ENCODE measurements around the gene IL18BP. TPM values are rescaled to one million over a fixed set of nuclear protein-coding genes. Genes with fewer than 3 reads are reported as not detected.

The IL18BP gene
- total and polyA plus RNA-seq, 10 of the 15 experiments (the other 5 are each of a cell fraction or from before 2014, with no cell fraction given), result 2.6 to 18.1 (median 10.7) TPM

DNA sequence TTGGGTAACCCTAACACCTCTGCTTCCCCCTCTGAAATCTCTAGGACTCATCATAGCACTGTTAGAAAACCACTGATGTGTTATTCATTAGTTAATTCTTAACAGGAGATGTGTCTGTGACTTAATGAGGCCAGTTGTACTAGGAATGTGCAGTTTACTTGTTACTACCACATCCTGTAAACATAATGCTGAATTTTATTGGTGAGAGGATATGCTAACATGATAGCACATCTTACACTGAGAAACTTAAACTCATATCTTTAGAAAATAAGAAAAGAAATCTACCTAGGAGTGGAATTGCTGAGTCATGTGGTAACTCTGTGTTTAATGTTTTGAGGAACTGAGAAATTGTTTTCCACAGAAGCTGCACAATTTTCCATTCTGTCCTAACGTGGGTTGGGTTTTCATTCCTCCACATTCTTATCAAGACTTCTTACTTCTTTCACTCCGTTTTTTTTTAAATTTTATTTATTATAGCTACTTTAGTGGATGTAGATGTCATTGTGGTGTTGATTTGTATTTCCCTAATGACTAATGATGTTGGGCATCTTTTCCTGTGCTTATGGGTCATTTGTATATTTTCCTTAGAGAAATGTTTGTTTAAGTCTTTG lies 36.2 kb upstream of the IL18BP start (continued):
- TF ChIP-seq GABPA (IDR thresholded peaks at IDR 0.05; ENCODE audit: low read depth), result no peak
- no peak for TF ChIP-seq CBFB (IDR thresholded peaks at IDR 0.05; ENCODE audit: low read depth)
- TF ChIP-seq JUND (IDR thresholded peaks at IDR 0.05; ENCODE audit: low read depth, low read length), result 0 out of 2 replicates have a peak, but pooled peaks have one; percentile 19
- peak; percentile 77 for TF ChIP-seq BMI1 (IDR thresholded peaks at IDR 0.05; ENCODE audit: borderline replicate concordance)
- no peak for TF ChIP-seq YBX1 (IDR thresholded peaks at IDR 0.05)
- no peak for TF ChIP-seq FOS (IDR thresholded peaks at IDR 0.05; ENCODE audit: borderline replicate concordance, extremely low read depth, insufficient read length)
- peak; percentile 58 for TF ChIP-seq RAD51 (IDR thresholded peaks at IDR 0.05)
- no peak for TF ChIP-seq EZH2 (IDR thresholded peaks at IDR 0.05; ENCODE audit: borderline replicate concordance, control insufficient read depth, low read depth, low read length)
- TF ChIP-seq GATAD2B (conservative IDR thresholded peaks at IDR 0.05; ENCODE audit: low read depth), result peak; percentile 84
- TF ChIP-seq CBX5 (IDR thresholded peaks at IDR 0.05; ENCODE audit: low read depth), result no peak
- TF ChIP-seq KLF5 (IDR thresholded peaks at IDR 0.05; ENCODE audit: partially characterized antibody), result no peak
- 0 out of 2 replicates have a peak, but pooled peaks have one; percentile 46 for TF ChIP-seq MTA3 (IDR thresholded peaks at IDR 0.05; ENCODE audit: borderline replicate concordance, low read length)
- peak; percentile 28 for TF ChIP-seq MEF2B (IDR thresholded peaks at IDR 0.05; ENCODE audit: partially characterized antibody, poor library complexity, severe bottlenecking)
- TF ChIP-seq JUNB (IDR thresholded peaks at IDR 0.05), result peak; percentile 68
- TF ChIP-seq LARP7 (IDR thresholded peaks at IDR 0.05), result no peak
- TF ChIP-seq BCL11A (IDR thresholded peaks at IDR 0.05; ENCODE audit: low read depth, low read length), result peak; percentile 72; the same call in 1 of the 2 replicates
- TF ChIP-seq, protein P1, sequence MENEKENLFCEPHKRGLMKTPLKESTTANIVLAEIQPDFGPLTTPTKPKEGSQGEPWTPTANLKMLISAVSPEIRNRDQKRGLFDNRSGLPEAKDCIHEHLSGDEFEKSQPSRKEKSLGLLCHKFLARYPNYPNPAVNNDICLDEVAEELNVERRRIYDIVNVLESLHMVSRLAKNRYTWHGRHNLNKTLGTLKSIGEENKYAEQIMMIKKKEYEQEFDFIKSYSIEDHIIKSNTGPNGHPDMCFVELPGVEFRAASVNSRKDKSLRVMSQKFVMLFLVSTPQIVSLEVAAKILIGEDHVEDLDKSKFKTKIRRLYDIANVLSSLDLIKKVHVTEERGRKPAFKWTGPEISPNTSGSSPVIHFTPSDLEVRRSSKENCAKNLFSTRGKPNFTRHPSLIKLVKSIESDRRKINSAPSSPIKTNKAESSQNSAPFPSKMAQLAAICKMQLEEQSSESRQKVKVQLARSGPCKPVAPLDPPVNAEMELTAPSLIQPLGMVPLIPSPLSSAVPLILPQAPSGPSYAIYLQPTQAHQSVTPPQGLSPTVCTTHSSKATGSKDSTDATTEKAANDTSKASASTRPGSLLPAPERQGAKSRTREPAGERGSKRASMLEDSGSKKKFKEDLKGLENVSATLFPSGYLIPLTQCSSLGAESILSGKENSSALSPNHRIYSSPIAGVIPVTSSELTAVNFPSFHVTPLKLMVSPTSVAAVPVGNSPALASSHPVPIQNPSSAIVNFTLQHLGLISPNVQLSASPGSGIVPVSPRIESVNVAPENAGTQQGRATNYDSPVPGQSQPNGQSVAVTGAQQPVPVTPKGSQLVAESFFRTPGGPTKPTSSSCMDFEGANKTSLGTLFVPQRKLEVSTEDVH (IDR thresholded peaks at IDR 0.05; ENCODE audit: low read depth, partially characterized antibody), result peak; percentile 25
- no peak for TF ChIP-seq NRF1 (conservative IDR thresholded peaks at IDR 0.05; ENCODE audit: low read depth, low read length)
- peak; percentile 99 to 100 for TF ChIP-seq IKZF2 (IDR thresholded peaks at IDR 0.05)
- no peak for TF ChIP-seq RFX5 (IDR thresholded peaks at IDR 0.05; ENCODE audit: low read depth, low read length)
- peak; percentile 66; the same call in 1 of the 2 replicates for TF ChIP-seq NBN (IDR thresholded peaks at IDR 0.05)
- TF ChIP-seq EP300 (IDR thresholded peaks at IDR 0.05; ENCODE audit: borderline replicate concordance in 1 of 2, control insufficient read depth in 1 of 2, low read depth in 2 of 2, low read length in 2 of 2), result peak in 1 of 2 experiments; percentile 83; a peak in 1 of 4 replicates
- TF ChIP-seq, protein P2, sequence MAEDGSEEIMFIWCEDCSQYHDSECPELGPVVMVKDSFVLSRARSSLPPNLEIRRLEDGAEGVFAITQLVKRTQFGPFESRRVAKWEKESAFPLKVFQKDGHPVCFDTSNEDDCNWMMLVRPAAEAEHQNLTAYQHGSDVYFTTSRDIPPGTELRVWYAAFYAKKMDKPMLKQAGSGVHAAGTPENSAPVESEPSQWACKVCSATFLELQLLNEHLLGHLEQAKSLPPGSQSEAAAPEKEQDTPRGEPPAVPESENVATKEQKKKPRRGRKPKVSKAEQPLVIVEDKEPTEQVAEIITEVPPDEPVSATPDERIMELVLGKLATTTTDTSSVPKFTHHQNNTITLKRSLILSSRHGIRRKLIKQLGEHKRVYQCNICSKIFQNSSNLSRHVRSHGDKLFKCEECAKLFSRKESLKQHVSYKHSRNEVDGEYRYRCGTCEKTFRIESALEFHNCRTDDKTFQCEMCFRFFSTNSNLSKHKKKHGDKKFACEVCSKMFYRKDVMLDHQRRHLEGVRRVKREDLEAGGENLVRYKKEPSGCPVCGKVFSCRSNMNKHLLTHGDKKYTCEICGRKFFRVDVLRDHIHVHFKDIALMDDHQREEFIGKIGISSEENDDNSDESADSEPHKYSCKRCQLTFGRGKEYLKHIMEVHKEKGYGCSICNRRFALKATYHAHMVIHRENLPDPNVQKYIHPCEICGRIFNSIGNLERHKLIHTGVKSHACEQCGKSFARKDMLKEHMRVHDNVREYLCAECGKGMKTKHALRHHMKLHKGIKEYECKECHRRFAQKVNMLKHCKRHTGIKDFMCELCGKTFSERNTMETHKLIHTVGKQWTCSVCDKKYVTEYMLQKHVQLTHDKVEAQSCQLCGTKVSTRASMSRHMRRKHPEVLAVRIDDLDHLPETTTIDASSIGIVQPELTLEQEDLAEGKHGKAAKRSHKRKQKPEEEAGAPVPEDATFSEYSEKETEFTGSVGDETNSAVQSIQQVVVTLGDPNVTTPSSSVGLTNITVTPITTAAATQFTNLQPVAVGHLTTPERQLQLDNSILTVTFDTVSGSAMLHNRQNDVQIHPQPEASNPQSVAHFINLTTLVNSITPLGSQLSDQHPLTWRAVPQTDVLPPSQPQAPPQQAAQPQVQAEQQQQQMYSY (CRISPR knock-in tag; IDR thresholded peaks at IDR 0.05), result no peak
- TF ChIP-seq RUNX3 (IDR thresholded peaks at IDR 0.05; ENCODE audit: low read length), result peak; percentile 82
- peak; percentile 99 for TF ChIP-seq DPF2 (IDR thresholded peaks at IDR 0.05)
- TF ChIP-seq ZNF622 (IDR thresholded peaks at IDR 0.05), result no peak
- 0 out of 2 replicates have a peak, but pooled peaks have one; percentile 37 for TF ChIP-seq TCF3 (IDR thresholded peaks at IDR 0.05; ENCODE audit: borderline replicate concordance, insufficient read depth, low read depth, low read length)

All from GM12878 (cell line).